H9 (cell line): ENCODE measurements around the gene HHAT. TPM values are rescaled to one million over a fixed set of nuclear protein-coding genes. Genes with fewer than 3 reads are reported as not detected.

Experiments
- DNase-seq: peaks from one replicate; pipeline ENCODE4 v3.0.0-alpha.2; 2017
- H2AFZ ChIP-seq: one replicate; pipeline ENCODE4 v1.6.1; 2013; ENCODE audit warnings: mild to moderate bottlenecking, low read length, control low read depth, moderate library complexity
- H2AK5ac ChIP-seq: 2 replicates; pipeline ENCODE4 v1.6.1; 2013; ENCODE audit warnings: low read length, control low read depth, mixed read lengths; ENCODE audit not compliant: insufficient read length
- H2BK120ac ChIP-seq: one replicate; pipeline ENCODE4 v1.6.1; 2013; ENCODE audit warnings: low read depth, mild to moderate bottlenecking, low read length, control low read depth, inconsistent platforms; ENCODE audit not compliant: poor library complexity, severe bottlenecking
- H2BK12ac ChIP-seq: 2 replicates; pipeline ENCODE4 v1.6.1; 2013; ENCODE audit warnings: low read length, control low read depth, mixed read lengths, low read depth; ENCODE audit not compliant: insufficient read length
- H2BK15ac ChIP-seq: 2 replicates; pipeline ENCODE4 v1.6.1; 2013; ENCODE audit warnings: low read depth, low read length, control low read depth
- H2BK20ac ChIP-seq: one replicate; pipeline ENCODE4 v1.6.1; 2013; ENCODE audit warnings: low read depth, mild to moderate bottlenecking, low read length, control low read depth, inconsistent platforms; ENCODE audit not compliant: poor library complexity, severe bottlenecking
- H2BK5ac ChIP-seq: 2 replicates; pipeline ENCODE4 v1.6.1; 2013; ENCODE audit warnings: low read length, control low read depth, mixed read lengths; ENCODE audit not compliant: insufficient read length
- H3K14ac ChIP-seq: 2 replicates; pipeline ENCODE4 v1.6.1; 2013; ENCODE audit warnings: low read length, control low read depth; ENCODE audit not compliant: insufficient read depth
- H3K18ac ChIP-seq: 2 replicates; pipeline ENCODE4 v1.6.1; 2013; ENCODE audit warnings: low read depth, mild to moderate bottlenecking, mixed read lengths, low read length, control low read depth; ENCODE audit not compliant: insufficient read length
- H3K23ac ChIP-seq: 2 replicates; pipeline ENCODE4 v1.6.1; 2013; ENCODE audit warnings: low read length, control low read depth, mixed read lengths, low read depth; ENCODE audit not compliant: insufficient read length
- H3K23me2 ChIP-seq: 2 replicates; pipeline ENCODE4 v1.6.1; 2013; ENCODE audit warnings: low read depth, mild to moderate bottlenecking, mixed read lengths, low read length, control low read depth; ENCODE audit not compliant: insufficient read length, poor library complexity, severe bottlenecking
- H3K27ac ChIP-seq: 2 replicates; pipeline ENCODE4 v1.5.1; 2013; ENCODE audit warnings: low read length, control low read depth, mixed read lengths, low read depth; ENCODE audit not compliant: insufficient read length
- H3K27me3 ChIP-seq: 2 replicates; pipeline ENCODE4 v1.6.1; 2013; ENCODE audit warnings: low read length, control low read depth, inconsistent platforms; ENCODE audit not compliant: insufficient read depth
- H3K4ac ChIP-seq: 2 replicates; pipeline ENCODE4 v1.6.1; 2013; ENCODE audit warnings: low read depth, mild to moderate bottlenecking, control low read depth, inconsistent platforms, low read length, moderate library complexity
- H3K4me1 ChIP-seq: 2 replicates; pipeline ENCODE4 v1.6.1; 2013; ENCODE audit warnings: low read length, control low read depth, inconsistent platforms; ENCODE audit not compliant: insufficient read depth
- H3K4me2 ChIP-seq: 2 replicates; pipeline ENCODE4 v1.6.1; 2013; ENCODE audit warnings: low read length, control low read depth, mixed read lengths; ENCODE audit not compliant: insufficient read length, insufficient read depth
- H3K56ac ChIP-seq: 2 replicates; pipeline ENCODE4 v1.6.1; 2013; ENCODE audit warnings: low read depth, mild to moderate bottlenecking, mixed read lengths, low read length, control low read depth; ENCODE audit not compliant: insufficient read length
- H3K79me1 ChIP-seq: 2 replicates; pipeline ENCODE4 v1.6.1; 2013; ENCODE audit warnings: low read depth, mild to moderate bottlenecking, moderate library complexity, low read length, control low read depth, inconsistent platforms; ENCODE audit not compliant: insufficient read depth, poor library complexity, severe bottlenecking
- H3K79me2 ChIP-seq: 2 replicates; pipeline ENCODE4 v1.6.1; 2013; ENCODE audit warnings: low read length, control low read depth, inconsistent platforms; ENCODE audit not compliant: insufficient read depth
- H3K9ac ChIP-seq: 2 replicates; pipeline ENCODE4 v1.6.1; 2013; ENCODE audit warnings: low read length, control low read depth, mixed read lengths; ENCODE audit not compliant: insufficient read length; ENCODE audit errors: extremely low read depth
- H3K9me3 ChIP-seq: one replicate; pipeline ENCODE4 v1.6.1; 2013; ENCODE audit warnings: low read depth, low read length, inconsistent platforms; ENCODE audit not compliant: control insufficient read depth
- H3T11ph ChIP-seq: one replicate; pipeline ENCODE4 v1.6.1; 2013; ENCODE audit warnings: mild to moderate bottlenecking, low read length, control low read depth, inconsistent platforms
- H4K20me1 ChIP-seq: one replicate; pipeline ENCODE4 v1.6.1; 2013; ENCODE audit not compliant: control insufficient read depth, insufficient read length, insufficient read depth
- H4K5ac ChIP-seq: 2 replicates; pipeline ENCODE4 v1.6.1; 2013; ENCODE audit warnings: low read depth, mild to moderate bottlenecking, mixed read lengths, low read length, control low read depth; ENCODE audit not compliant: insufficient read length
- H4K8ac ChIP-seq: replicated peaks from 2 replicates; pipeline ENCODE4 v1.6.1; 2013; ENCODE audit warnings: low read length, control low read depth, mixed read lengths, low read depth; ENCODE audit not compliant: insufficient read length
- H4K91ac ChIP-seq: 2 replicates; pipeline ENCODE4 v1.6.1; 2013; ENCODE audit warnings: low read depth, mild to moderate bottlenecking, moderate library complexity, mixed read lengths, low read length, control low read depth; ENCODE audit not compliant: insufficient read length
- H3K27ac Mint-ChIP-seq, 3 experiments: 2 replicates in 2 of 3; 3 replicates in 1 of 3; pipeline ENCODE4 v1.8.0; 2020 to 2021; ENCODE audit warnings: mixed read lengths in 3 of 3, mild to moderate bottlenecking in 1 of 3, moderate library complexity in 1 of 3
- H3K27me3 Mint-ChIP-seq: 2 replicates; pipeline ENCODE4 v1.8.0; 2021; ENCODE audit warnings: low read depth, mild to moderate bottlenecking, moderate library complexity, mixed read lengths
- H3K36me3 Mint-ChIP-seq, 3 experiments: 2 replicates in 2 of 3; 3 replicates in 1 of 3; pipeline ENCODE4 v1.8.0; 2020 to 2021; ENCODE audit warnings: low read depth in 3 of 3, mixed read lengths in 3 of 3; ENCODE audit not compliant: insufficient read depth in 1 of 3
- H3K4me1 Mint-ChIP-seq, 2 experiments: 2 replicates each; pipeline ENCODE4 v1.8.0; 2020; ENCODE audit warnings: mixed read lengths in 2 of 2
- H3K4me3 Mint-ChIP-seq, 2 experiments: 2 replicates in 1 of 2; 3 replicates in 1 of 2; pipeline ENCODE4 v1.8.0; 2020 to 2021; ENCODE audit warnings: mild to moderate bottlenecking in 2 of 2, mixed read lengths in 2 of 2, moderate library complexity in 1 of 2
- H3K9me3 Mint-ChIP-seq, 2 experiments: 2 replicates in 1 of 2; 3 replicates in 1 of 2; pipeline ENCODE4 v1.8.0; 2020; ENCODE audit warnings: mild to moderate bottlenecking in 2 of 2, mixed read lengths in 2 of 2, moderate library complexity in 1 of 2
- WGBS: extraction: QIAGEN DNeasy Blood & Tissue Kit; methylation state at CpG from one replicate; pipeline ENCODE4 v1.1.7; 2013; ENCODE audit warnings: missing lambda C conversion rate, low lambda C conversion rate, mixed read lengths; ENCODE audit not compliant: insufficient read length; ENCODE audit errors: extremely low coverage; 5-methylcytosine and 5-hydroxymethylcytosine counted together
- total RNA-seq: library from RNA; stranded (reverse); gene quantifications from 2 replicates; pipeline ENCODE4 v1.2.1, GENCODE V29; 2021
- TF ChIP-seq, protein P1 (sequence below): fragments of 200-600 bp; sonication (generic); conservative IDR thresholded peaks from 3 replicates; pipeline ENCODE4 v1.8.0; 2021; ENCODE audit warnings: antibody characterized with exemption, mild to moderate bottlenecking

Gene HHAT
- total RNA-seq, 1 experiment from 2014 or later = 0.48 TPM

DNA sequence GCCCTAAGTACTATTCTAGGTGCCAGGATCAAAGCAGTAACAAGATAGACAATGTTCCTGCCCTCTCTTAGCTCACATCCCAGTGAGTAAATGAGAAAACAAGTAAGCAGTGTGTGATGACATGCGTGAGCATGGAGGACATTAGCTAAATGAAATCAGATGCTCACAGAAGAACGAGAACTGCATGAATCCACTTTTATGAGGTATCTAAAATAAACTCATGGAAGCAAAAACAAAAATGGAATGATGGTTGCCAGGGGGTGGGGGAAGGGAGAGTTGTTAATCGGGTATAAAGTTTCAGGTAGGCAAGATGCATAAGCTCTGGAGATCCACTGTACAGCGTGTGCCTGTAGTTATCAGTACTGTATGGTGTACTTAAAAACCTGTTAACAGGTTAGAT is 195.1 kb downstream of the HHAT start:
- H3K56ac ChIP-seq = no peak overlapping the region
- Mint-ChIP-seq H3K4me3 (no peak overlapping the region), H3K9me3 (no peaks in the 10 kb centered on the region), H3K27me3 (no peaks in the 10 kb centered on the region; the same call in 1 of the 2 replicates), H3K4me1 (peaks cover 9 to 14% of the 10 kb centered on the region in 2 experiments), H3K27ac (no peak overlapping the region), H3K36me3 (no peaks in the 10 kb centered on the region)
- H2AFZ ChIP-seq = no peak overlapping the region
- H3K4ac ChIP-seq = no peak overlapping the region
- no peak overlapping the region for H2BK120ac ChIP-seq
- no peak overlapping the region for H2BK12ac ChIP-seq
- H3K27ac ChIP-seq = no peak overlapping the region
- no peak overlapping the region for H4K91ac ChIP-seq
- H3K23me2 ChIP-seq = no peaks in the 10 kb centered on the region
- no peak overlapping the region for H2BK15ac ChIP-seq
- no CpG with 5 or more reads among the region's 4 CpGs for WGBS
- no peaks in the 10 kb centered on the region for H3K27me3 ChIP-seq
- no peak overlapping the region for H3K4me2 ChIP-seq
- H3K79me1 ChIP-seq = no peaks in the 10 kb centered on the region
- H3K9me3 ChIP-seq = no peaks in the 10 kb centered on the region
- H4K8ac ChIP-seq = no peak overlapping the region
- no peak overlapping the region for H3K18ac ChIP-seq
- H2BK5ac ChIP-seq = no peak overlapping the region
- TF ChIP-seq, protein P1, sequence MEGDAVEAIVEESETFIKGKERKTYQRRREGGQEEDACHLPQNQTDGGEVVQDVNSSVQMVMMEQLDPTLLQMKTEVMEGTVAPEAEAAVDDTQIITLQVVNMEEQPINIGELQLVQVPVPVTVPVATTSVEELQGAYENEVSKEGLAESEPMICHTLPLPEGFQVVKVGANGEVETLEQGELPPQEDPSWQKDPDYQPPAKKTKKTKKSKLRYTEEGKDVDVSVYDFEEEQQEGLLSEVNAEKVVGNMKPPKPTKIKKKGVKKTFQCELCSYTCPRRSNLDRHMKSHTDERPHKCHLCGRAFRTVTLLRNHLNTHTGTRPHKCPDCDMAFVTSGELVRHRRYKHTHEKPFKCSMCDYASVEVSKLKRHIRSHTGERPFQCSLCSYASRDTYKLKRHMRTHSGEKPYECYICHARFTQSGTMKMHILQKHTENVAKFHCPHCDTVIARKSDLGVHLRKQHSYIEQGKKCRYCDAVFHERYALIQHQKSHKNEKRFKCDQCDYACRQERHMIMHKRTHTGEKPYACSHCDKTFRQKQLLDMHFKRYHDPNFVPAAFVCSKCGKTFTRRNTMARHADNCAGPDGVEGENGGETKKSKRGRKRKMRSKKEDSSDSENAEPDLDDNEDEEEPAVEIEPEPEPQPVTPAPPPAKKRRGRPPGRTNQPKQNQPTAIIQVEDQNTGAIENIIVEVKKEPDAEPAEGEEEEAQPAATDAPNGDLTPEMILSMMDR = no peak
- no peaks in the 10 kb centered on the region for H4K20me1 ChIP-seq
- DNase-seq = no peak
- no peak overlapping the region for H3K23ac ChIP-seq
- H3K14ac ChIP-seq = no peak overlapping the region
- no peak overlapping the region for H2BK20ac ChIP-seq
- H3T11ph ChIP-seq = no peak overlapping the region
- no peak overlapping the region for H2AK5ac ChIP-seq
- peaks cover 3% of the 10 kb centered on the region; the same call in 1 of the 2 replicates for H3K4me1 ChIP-seq
- no peaks in the 10 kb centered on the region for H3K79me2 ChIP-seq
- H3K9ac ChIP-seq = no peak overlapping the region
- H4K5ac ChIP-seq = no peak overlapping the region
